ENCODE measurements around the gene ITGAX. TPM values are rescaled to one million over a fixed set of nuclear protein-coding genes. Genes with fewer than 3 reads are reported as not detected.

Gene ITGAX
- total RNA-seq, 5 donors from 2014 or later (not counting 1 experiment from before 2014, with no cell fraction given) = 1.4 to 4.3 (median 3.9) TPM

- Mint-ChIP-seq H3K9me3 (no peaks in the 10 kb centered on the region), H3K27ac (peak overlapping the region in 1 of 2 donors; percentile 44)
- DNase-seq = peak in 1 of 35 experiments; percentile 31
These were observed 2.4 kb upstream of the ITGAX start for GRCh38 chr16:31352376-31353115.

GRCh38 chr16:31355431-31356100 lies 590 bp downstream of the ITGAX start:
- H3K9me3 Mint-ChIP-seq = no peaks in the 10 kb centered on the region
- H3K27me3 ChIP-seq (replicated peaks in 1 of 2; ENCODE audit: control insufficient read depth in 2 of 2, extremely low read depth in 1 of 2, insufficient read depth in 2 of 2, low read length in 1 of 2) = peaks cover 0 to 13% of the 10 kb centered on the region in 2 experiments
- H3K27ac Mint-ChIP-seq = peak overlapping the region; percentile 48 to 55
- 88% methylated on average over 10 of the region's 14 CpGs for whole genome bisulfite sequencing (ENCODE audit: insufficient coverage)
- peak overlapping the region; percentile 64 for H3K27ac ChIP-seq (ENCODE audit: low read length)
- CTCF ChIA-PET = interaction anchor here in 1 of 2 donors (0.6 kb wide), 1 partner anchor 54 kb away, joined by 4 read pairs; no protein-coding TSS in a partner anchor
- DNase-seq (no peak), ATAC-seq (replicated peaks in 1 of 4) (no peak)
- peaks cover 4 to 65% of the 10 kb centered on the region in 2 experiments for H3K4me1 ChIP-seq (ENCODE audit: control insufficient read depth in 1 of 2, extremely low read depth in 1 of 2, insufficient read depth in 2 of 2, low read length in 2 of 2)
- POLR2A ChIA-PET = no interaction called here
- peaks cover 28 to 44% (median 35%) of the 10 kb centered on the region in 3 donors for H3K4me1 Mint-ChIP-seq
- H3K36me3 ChIP-seq (ENCODE audit: control insufficient read depth in 2 of 2, extremely low read depth in 1 of 2, insufficient read depth in 1 of 2, low read length in 1 of 2) = no peaks in the 10 kb centered on the region
- H3K4me3 ChIP-seq (ENCODE audit: control insufficient read depth in 1 of 2, extremely low read depth in 1 of 2, low read length in 1 of 2) = no peak overlapping the region
- peaks cover 0 to 9% of the 10 kb centered on the region in 2 donors for H3K27me3 Mint-ChIP-seq
- no peaks in the 10 kb centered on the region for H3K36me3 Mint-ChIP-seq
- H3K9me3 ChIP-seq = no peaks in the 10 kb centered on the region
- peak overlapping the region in 2 of 3 donors; percentile 31 to 61 for H3K4me3 Mint-ChIP-seq

More at GRCh38 chr16:31352376-31353115, 2.4 kb upstream of the ITGAX start:
- WGBS (ENCODE audit: insufficient coverage) = 88% methylated on average over 8 of the region's 22 CpGs
- H3K4me3 ChIP-seq (ENCODE audit: control insufficient read depth in 1 of 2, extremely low read depth in 1 of 2, low read length in 1 of 2) = no peak overlapping the region
- H3K36me3 ChIP-seq (ENCODE audit: control insufficient read depth in 2 of 2, extremely low read depth in 1 of 2, insufficient read depth in 1 of 2, low read length in 1 of 2) = no peaks in the 10 kb centered on the region
- peaks cover 4 to 59% of the 10 kb centered on the region in 2 experiments for H3K4me1 ChIP-seq (ENCODE audit: control insufficient read depth in 1 of 2, extremely low read depth in 1 of 2, insufficient read depth in 2 of 2, low read length in 2 of 2)
- peaks cover 0 to 16% of the 10 kb centered on the region in 2 experiments for H3K27me3 ChIP-seq (replicated peaks in 1 of 2; ENCODE audit: control insufficient read depth in 2 of 2, extremely low read depth in 1 of 2, insufficient read depth in 2 of 2, low read length in 1 of 2)
- no peak for ATAC-seq (replicated peaks in 1 of 4)
- no peaks in the 10 kb centered on the region for H3K36me3 Mint-ChIP-seq
- H3K27ac ChIP-seq (ENCODE audit: low read length) = no peak overlapping the region
- H3K9me3 ChIP-seq = no peaks in the 10 kb centered on the region
- CTCF ChIA-PET = no interaction called here
- POLR2A ChIA-PET = no interaction called here
- peaks cover 4 to 13% of the 10 kb centered on the region in 2 donors for H3K27me3 Mint-ChIP-seq
- H3K4me1 Mint-ChIP-seq = peaks cover 27 to 43% (median 35%) of the 10 kb centered on the region in 3 donors
- H3K4me3 Mint-ChIP-seq = no peak overlapping the region

- peak overlapping the region in 1 of 2 donors; percentile 71 for H3K27ac Mint-ChIP-seq
- H3K9me3 ChIP-seq = no peaks in the 10 kb centered on the region
- H3K4me3 Mint-ChIP-seq = no peak overlapping the region
- no peaks in the 10 kb centered on the region for H3K9me3 Mint-ChIP-seq
- ChIA-PET CTCF (no interaction called here), POLR2A (no interaction called here)
- peaks cover 4 to 65% of the 10 kb centered on the region in 2 experiments for H3K4me1 ChIP-seq (ENCODE audit: control insufficient read depth in 1 of 2, extremely low read depth in 1 of 2, insufficient read depth in 2 of 2, low read length in 2 of 2)
- DNase-seq (no peak), ATAC-seq (replicated peaks in 1 of 4) (no peak)
- peaks cover 0 to 12% of the 10 kb centered on the region in 2 experiments for H3K27me3 ChIP-seq (replicated peaks in 1 of 2; ENCODE audit: control insufficient read depth in 2 of 2, extremely low read depth in 1 of 2, insufficient read depth in 2 of 2, low read length in 1 of 2)
- H3K36me3 Mint-ChIP-seq = no peaks in the 10 kb centered on the region
- H3K4me3 ChIP-seq (ENCODE audit: control insufficient read depth in 1 of 2, extremely low read depth in 1 of 2, low read length in 1 of 2) = no peak overlapping the region
- no peak overlapping the region for H3K27ac ChIP-seq (ENCODE audit: low read length)
- WGBS (ENCODE audit: insufficient coverage) = 75% methylated on average over 17 of the region's 28 CpGs
- peaks cover 0 to 8% of the 10 kb centered on the region in 2 donors for H3K27me3 Mint-ChIP-seq
- H3K4me1 Mint-ChIP-seq = peaks cover 28 to 44% (median 34%) of the 10 kb centered on the region in 3 donors
- no peaks in the 10 kb centered on the region for H3K36me3 ChIP-seq (ENCODE audit: control insufficient read depth in 2 of 2, extremely low read depth in 1 of 2, insufficient read depth in 1 of 2, low read length in 1 of 2)
These were observed 1.8 kb downstream of the ITGAX start for GRCh38 chr16:31356566-31357323.

- Histone ChIP-seq H3K4me3 (ENCODE audit: control insufficient read depth in 1 of 2, extremely low read depth in 1 of 2, low read length in 1 of 2) (no peak overlapping the region), H3K36me3 (ENCODE audit: control insufficient read depth in 2 of 2, extremely low read depth in 1 of 2, insufficient read depth in 1 of 2, low read length in 1 of 2) (no peaks in the 10 kb centered on the region), H3K27me3 (replicated peaks in 1 of 2; ENCODE audit: control insufficient read depth in 2 of 2, extremely low read depth in 1 of 2, insufficient read depth in 2 of 2, low read length in 1 of 2) (peaks cover 0 to 8% of the 10 kb centered on the region in 2 experiments), H3K27ac (ENCODE audit: low read length) (no peak overlapping the region), H3K4me1 (ENCODE audit: control insufficient read depth in 1 of 2, extremely low read depth in 1 of 2, insufficient read depth in 2 of 2, low read length in 2 of 2) (peaks cover 4 to 58% of the 10 kb centered on the region in 2 experiments), H3K9me3 (no peaks in the 10 kb centered on the region)
- ChIA-PET CTCF (no interaction called here), POLR2A (no interaction called here)
- ATAC-seq (replicated peaks in 1 of 4) (no peak), DNase-seq (no peak)
- no peak overlapping the region for H3K4me3 Mint-ChIP-seq
- H3K27me3 Mint-ChIP-seq = peaks cover 0 to 6% of the 10 kb centered on the region in 2 donors
- peaks cover 24 to 38% (median 26%) of the 10 kb centered on the region in 3 donors for H3K4me1 Mint-ChIP-seq
- 73% methylated on average over 13 of the region's 18 CpGs for WGBS (ENCODE audit: insufficient coverage)
- H3K9me3 Mint-ChIP-seq = no peaks in the 10 kb centered on the region
- no peaks in the 10 kb centered on the region for H3K36me3 Mint-ChIP-seq
- peak overlapping the region; percentile 35 to 53 for H3K27ac Mint-ChIP-seq
These were observed 2.5 kb downstream of the ITGAX start for GRCh38 chr16:31357324-31358109.

- POLR2A ChIA-PET = no interaction called here
- ATAC-seq (replicated peaks in 1 of 4) (no peak), DNase-seq (no peak)
- Mint-ChIP-seq H3K4me3 (no peak overlapping the region), H3K27me3 (no peaks in the 10 kb centered on the region), H3K36me3 (no peaks in the 10 kb centered on the region), H3K4me1 (peaks cover 6 to 24% (median 9%) of the 10 kb centered on the region in 3 donors), H3K9me3 (no peaks in the 10 kb centered on the region), H3K27ac (no peak overlapping the region)
- Histone ChIP-seq H3K27ac (ENCODE audit: low read length) (no peak overlapping the region), H3K4me3 (ENCODE audit: control insufficient read depth in 1 of 2, extremely low read depth in 1 of 2, low read length in 1 of 2) (no peak overlapping the region), H3K36me3 (ENCODE audit: control insufficient read depth in 2 of 2, extremely low read depth in 1 of 2, insufficient read depth in 1 of 2, low read length in 1 of 2) (no peaks in the 10 kb centered on the region), H3K9me3 (no peaks in the 10 kb centered on the region), H3K27me3 (replicated peaks in 1 of 2; ENCODE audit: control insufficient read depth in 2 of 2, extremely low read depth in 1 of 2, insufficient read depth in 2 of 2, low read length in 1 of 2) (peaks cover 0 to 4% of the 10 kb centered on the region in 2 experiments), H3K4me1 (ENCODE audit: control insufficient read depth in 1 of 2, extremely low read depth in 1 of 2, insufficient read depth in 2 of 2, low read length in 2 of 2) (peaks cover 0 to 56% of the 10 kb centered on the region in 2 experiments)
- 81% methylated on average over 6 of the region's 7 CpGs for WGBS (ENCODE audit: insufficient coverage)
- CTCF ChIA-PET = no interaction called here
These were observed 5.3 kb downstream of the ITGAX start for GRCh38 chr16:31360251-31360650.

All from T-cell (primary cell).